ENCODE measurements around the gene ZNF805. TPM values are rescaled to one million over a fixed set of nuclear protein-coding genes. Genes with fewer than 3 reads are reported as not detected.

The ZNF805 gene
- total RNA-seq, 2 experiments from 2014 or later, result 7.6 to 7.8 TPM

GRCh38 chr19:57302020-57302465 lies 61.6 kb downstream of the ZNF805 start:
- ChIA-PET POLR2A (interaction anchor here (1.0 to 2.1 kb wide), 3 partner anchors 8 to 13 kb away, joined by 3 to 6 read pairs (median 4); no protein-coding TSS in a partner anchor), CTCF (no interaction called here)
- peaks cover 21% of the 10 kb centered on the region for H3K9me3 Mint-ChIP-seq
- ATAC-seq (no peak), DNase-seq (no peak)
- TF ChIP-seq, protein P1, sequence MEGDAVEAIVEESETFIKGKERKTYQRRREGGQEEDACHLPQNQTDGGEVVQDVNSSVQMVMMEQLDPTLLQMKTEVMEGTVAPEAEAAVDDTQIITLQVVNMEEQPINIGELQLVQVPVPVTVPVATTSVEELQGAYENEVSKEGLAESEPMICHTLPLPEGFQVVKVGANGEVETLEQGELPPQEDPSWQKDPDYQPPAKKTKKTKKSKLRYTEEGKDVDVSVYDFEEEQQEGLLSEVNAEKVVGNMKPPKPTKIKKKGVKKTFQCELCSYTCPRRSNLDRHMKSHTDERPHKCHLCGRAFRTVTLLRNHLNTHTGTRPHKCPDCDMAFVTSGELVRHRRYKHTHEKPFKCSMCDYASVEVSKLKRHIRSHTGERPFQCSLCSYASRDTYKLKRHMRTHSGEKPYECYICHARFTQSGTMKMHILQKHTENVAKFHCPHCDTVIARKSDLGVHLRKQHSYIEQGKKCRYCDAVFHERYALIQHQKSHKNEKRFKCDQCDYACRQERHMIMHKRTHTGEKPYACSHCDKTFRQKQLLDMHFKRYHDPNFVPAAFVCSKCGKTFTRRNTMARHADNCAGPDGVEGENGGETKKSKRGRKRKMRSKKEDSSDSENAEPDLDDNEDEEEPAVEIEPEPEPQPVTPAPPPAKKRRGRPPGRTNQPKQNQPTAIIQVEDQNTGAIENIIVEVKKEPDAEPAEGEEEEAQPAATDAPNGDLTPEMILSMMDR (IDR thresholded peaks at IDR 0.05), result no peak
- peaks cover 76% of the 10 kb centered on the region for H3K36me3 Mint-ChIP-seq (ENCODE audit: low read depth)
- no peak overlapping the region for H3K27ac Mint-ChIP-seq
- no peaks in the 10 kb centered on the region for H3K27me3 Mint-ChIP-seq
- H3K4me1 Mint-ChIP-seq (ENCODE audit: low read depth), result peaks cover 16% of the 10 kb centered on the region
- no peak overlapping the region for H3K4me3 Mint-ChIP-seq
- intact Hi-C loops (cut with micrococcal nuclease), result no loop called here

DNA sequence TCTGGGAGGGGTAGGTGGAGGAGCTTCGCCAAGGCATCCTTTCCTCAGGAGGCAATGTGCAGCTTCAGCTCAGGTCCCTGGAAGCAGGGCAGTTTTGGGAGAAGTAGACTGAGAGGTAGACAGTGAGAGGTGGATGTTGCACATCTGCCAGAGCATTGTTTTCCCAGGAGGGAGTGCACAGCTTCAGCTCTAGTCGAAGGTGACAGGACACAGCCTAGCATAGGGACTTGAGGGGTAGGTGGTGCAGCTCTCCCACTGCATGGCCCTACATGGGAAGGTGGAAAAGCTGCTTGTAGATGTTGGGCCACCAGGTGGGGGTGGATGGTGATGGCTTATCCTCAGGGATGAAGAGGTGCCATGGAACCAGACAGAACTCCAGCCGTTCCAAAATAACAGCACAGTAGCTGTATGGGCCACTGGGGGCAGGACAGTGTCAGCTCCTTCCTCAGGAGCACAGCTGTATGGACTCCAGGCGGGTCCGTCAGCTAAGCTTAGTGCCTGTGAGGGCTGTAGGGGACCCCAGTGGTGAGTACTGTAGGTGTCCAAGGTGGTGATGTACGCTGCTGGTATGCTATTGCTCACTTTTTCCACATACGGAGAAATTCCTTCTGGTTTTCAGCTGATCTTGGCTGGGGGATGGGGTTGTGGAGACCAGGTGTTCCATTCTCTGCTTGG lies 62.4 kb downstream of the ZNF805 start:
- intact Hi-C loops (cut with micrococcal nuclease), result no loop called here
- ChIA-PET CTCF (no interaction called here), POLR2A (interaction anchor here (0.8 to 2.1 kb wide), 3 partner anchors 9 to 16 kb away, joined by 3 to 6 read pairs (median 3); no protein-coding TSS in a partner anchor)
- Mint-ChIP-seq H3K27ac (no peak overlapping the region), H3K4me3 (no peak overlapping the region), H3K27me3 (no peaks in the 10 kb centered on the region), H3K36me3 (ENCODE audit: low read depth) (peaks cover 69% of the 10 kb centered on the region), H3K9me3 (peaks cover 16% of the 10 kb centered on the region), H3K4me1 (ENCODE audit: low read depth) (peaks cover 12% of the 10 kb centered on the region)
- DNase-seq, result no peak
- TF ChIP-seq, protein P1 (IDR thresholded peaks at IDR 0.05), result no peak
- ATAC-seq, result no peak

Other genes starting within 250 kb of the ZNF805 start
- gene USP29, start 120.6 kb upstream of the ZNF805 start, total RNA-seq, result not detected
- not detected for gene ZIM3, start 95.4 kb upstream of the ZNF805 start, total RNA-seq
- gene DUXA, start 73.1 kb upstream of the ZNF805 start, total RNA-seq, result not detected
- 10 to 100 TPM; 20.7 to 22.4 TPM for gene ZNF264, start 49.1 kb upstream of the ZNF805 start, total RNA-seq
- gene AURKC, start 9.6 kb upstream of the ZNF805 start, total RNA-seq, result 1 to 10 TPM in 1 of 2 experiments, under 1 TPM in 1; 0.96 to 1.4 TPM
- gene ZNF460, start 39.9 kb downstream of the ZNF805 start, total RNA-seq, result 10 to 100 TPM; 59.1 to 63.1 TPM
- 1 to 10 TPM; 6.3 to 7.0 TPM for gene ZNF543, start 79.8 kb downstream of the ZNF805 start, total RNA-seq
- gene ZNF304, start 110.6 kb downstream of the ZNF805 start, total RNA-seq, result 1 to 10 TPM; 6.6 to 6.7 TPM
- gene TRAPPC2B, start 122.9 kb downstream of the ZNF805 start, total RNA-seq, result 1 to 10 TPM; 6.0 to 7.4 TPM
- gene ZNF547, start 122.9 kb downstream of the ZNF805 start, total RNA-seq, result 1 to 10 TPM; 1.3 to 1.5 TPM
- 10 to 100 TPM; 23.9 to 24.6 TPM for gene ZNF548, start 149.2 kb downstream of the ZNF805 start, total RNA-seq
- 1 to 10 TPM; 5.7 to 8.8 TPM for gene ZNF17, start 170.5 kb downstream of the ZNF805 start, total RNA-seq
- 10 to 100 TPM; 19.5 to 20.0 TPM for gene ZNF749, start 194.7 kb downstream of the ZNF805 start, total RNA-seq
- gene VN1R1, start 216.5 kb downstream of the ZNF805 start, total RNA-seq, result under 1 TPM in 1 of 2 experiments, not detected in 1; 0.18 TPM
- gene ZNF772, start 236.9 kb downstream of the ZNF805 start, total RNA-seq, result 1 to 10 TPM; 5.0 to 5.6 TPM
- gene ZNF419, start 247.1 kb downstream of the ZNF805 start, total RNA-seq, result 1 to 10 TPM; 5.1 to 6.1 TPM

All from activated CD8-positive, alpha-beta T cell treated with anti-CD3 and anti-CD28 coated beads for 36 hours (primary cell).